Measurements from ENCODE around the gene ZBTB33. TPM values are rescaled to one million over a fixed set of nuclear protein-coding genes. Genes with fewer than 3 reads are reported as not detected.

The ZBTB33 gene
- total and polyA plus RNA-seq, 2 of the 13 experiments (the other 11 are each of a cell fraction or from before 2014, with no cell fraction given) = 6.5 to 20.2 TPM

GRCh38 chrX:120291211-120291610, 40.6 kb downstream of the ZBTB33 start:
- H2AFZ ChIP-seq (ENCODE audit: low read length) = no peak overlapping the region
- no peak overlapping the region for H3K27ac ChIP-seq (ENCODE audit: extremely low read length, insufficient read depth, low read length)
- H3K4me1 ChIP-seq (ENCODE audit: insufficient read depth, low read length) = peaks cover 25% of the 10 kb centered on the region
- no peak for FAIRE-seq
- TF ChIP-seq ZNF644 (CRISPR knock-in tag; IDR thresholded peaks at IDR 0.05; ENCODE audit: low read depth) (no peak), NONO (IDR thresholded peaks at IDR 0.05) (no peak), NONO (CRISPR knock-in tag; conservative IDR thresholded peaks at IDR 0.05) (no peak), EED (CRISPR knock-in tag; IDR thresholded peaks at IDR 0.05) (no peak), ATF1 (CRISPR knock-in tag; IDR thresholded peaks at IDR 0.05) (no peak), ARNTL (CRISPR knock-in tag; IDR thresholded peaks at IDR 0.05) (no peak), ZNF609 (CRISPR knock-in tag; IDR thresholded peaks at IDR 0.05; ENCODE audit: borderline replicate concordance) (no peak), KLF15 (CRISPR knock-in tag; IDR thresholded peaks at IDR 0.05; ENCODE audit: borderline replicate concordance) (no peak), PITX1 (CRISPR knock-in tag; IDR thresholded peaks at IDR 0.05) (no peak), ZNF576 (CRISPR knock-in tag; IDR thresholded peaks at IDR 0.05) (no peak), ZBTB7B (CRISPR knock-in tag; IDR thresholded peaks at IDR 0.05) (no peak), ZBTB33 (CRISPR knock-in tag; IDR thresholded peaks at IDR 0.05) (no peak), ZNF432 (CRISPR knock-in tag; IDR thresholded peaks at IDR 0.05; ENCODE audit: borderline replicate concordance) (no peak), CHCHD3 (CRISPR knock-in tag; IDR thresholded peaks at IDR 0.05) (no peak), GFI1 (CRISPR knock-in tag; IDR thresholded peaks at IDR 0.05; ENCODE audit: borderline replicate concordance) (no peak), ZNF282 (IDR thresholded peaks at IDR 0.05; ENCODE audit: partially characterized antibody) (no peak)
- BruUV-seq (replicated peaks) = no TSS peak
- no peak overlapping the region for H3K4me3 ChIP-seq (replicated peaks in 1 of 3; ENCODE audit: insufficient read depth in 1 of 3, low read depth in 2 of 3, low read length in 3 of 3)
- no peaks in the 10 kb centered on the region for H3K79me2 ChIP-seq (ENCODE audit: insufficient read depth, low read length)
- intact Hi-C loops (cut with micrococcal nuclease; ENCODE audit: unreplicated experiment) = no loop called here
- ChIA-PET POLR2A (no interaction called here), CTCF (ENCODE audit: low intra/inter-chr PET ratio, low total read pairs) (no interaction called here)
- no peaks in the 10 kb centered on the region for H4K20me1 ChIP-seq (ENCODE audit: insufficient read depth, low read length)
- no peaks in the 10 kb centered on the region for H3K27me3 ChIP-seq (ENCODE audit: control insufficient read depth in 1 of 2, insufficient read depth in 2 of 2, low read length in 2 of 2)
- 95% methylated on average over 6 of the region's 6 CpGs for WGBS (ENCODE audit: low lambda C conversion rate)
- no peaks in the 10 kb centered on the region for H3K36me3 ChIP-seq (replicated peaks in 1 of 2; ENCODE audit: control insufficient read depth in 1 of 2, insufficient read depth in 2 of 2, low read length in 2 of 2)
- no peak for ATAC-seq
- H3K9ac ChIP-seq (ENCODE audit: insufficient read depth, low read depth, low read length) = no peak overlapping the region
- no peak overlapping the region for H3K4me2 ChIP-seq (ENCODE audit: low read depth, low read length)
- DNase-seq (ENCODE audit: low spot score) = no peak
- in situ Hi-C loops (cut with HindIII; ENCODE audit: extremely low pct_ligation_motif_present, low pct_unique_long_range_greater_than_20kb) = no loop called here
- no peaks in the 10 kb centered on the region for H3K9me3 ChIP-seq (ENCODE audit: low read length)

All from HepG2 (cell line).